Stimulated activated CD8-positive, alpha-beta memory T cell treated with anti-CD3 and anti-CD28 coated beads, Interleukin-15, amount 100 ng/mL, for 4 hours (primary cell): ENCODE results near the gene ZDHHC3.

Experiments
- DNase-seq, 2 donors: peaks; one replicate each; pipeline ENCODE4 v3.0.0-alpha.2; 2020; ENCODE audit warnings: low read depth in 2 of 2

ZDHHC3 gene, protein sequence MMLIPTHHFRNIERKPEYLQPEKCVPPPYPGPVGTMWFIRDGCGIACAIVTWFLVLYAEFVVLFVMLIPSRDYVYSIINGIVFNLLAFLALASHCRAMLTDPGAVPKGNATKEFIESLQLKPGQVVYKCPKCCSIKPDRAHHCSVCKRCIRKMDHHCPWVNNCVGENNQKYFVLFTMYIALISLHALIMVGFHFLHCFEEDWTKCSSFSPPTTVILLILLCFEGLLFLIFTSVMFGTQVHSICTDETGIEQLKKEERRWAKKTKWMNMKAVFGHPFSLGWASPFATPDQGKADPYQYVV

GRCh38 chr3:44976002-44976815 lies at the start of gene ZDHHC3, which contains the start of gene EXOSC7:
TSS of gene ZDHHC3 (minus strand) at chr3:44976174. CDS start at chr3:44959436, 16,738 bp downstream.
TSS of gene EXOSC7 (plus strand) at chr3:44976244. CDS start at chr3:44976278, 34 bp downstream.
- peak; percentile 67 to 74 for DNase-seq

DNA sequence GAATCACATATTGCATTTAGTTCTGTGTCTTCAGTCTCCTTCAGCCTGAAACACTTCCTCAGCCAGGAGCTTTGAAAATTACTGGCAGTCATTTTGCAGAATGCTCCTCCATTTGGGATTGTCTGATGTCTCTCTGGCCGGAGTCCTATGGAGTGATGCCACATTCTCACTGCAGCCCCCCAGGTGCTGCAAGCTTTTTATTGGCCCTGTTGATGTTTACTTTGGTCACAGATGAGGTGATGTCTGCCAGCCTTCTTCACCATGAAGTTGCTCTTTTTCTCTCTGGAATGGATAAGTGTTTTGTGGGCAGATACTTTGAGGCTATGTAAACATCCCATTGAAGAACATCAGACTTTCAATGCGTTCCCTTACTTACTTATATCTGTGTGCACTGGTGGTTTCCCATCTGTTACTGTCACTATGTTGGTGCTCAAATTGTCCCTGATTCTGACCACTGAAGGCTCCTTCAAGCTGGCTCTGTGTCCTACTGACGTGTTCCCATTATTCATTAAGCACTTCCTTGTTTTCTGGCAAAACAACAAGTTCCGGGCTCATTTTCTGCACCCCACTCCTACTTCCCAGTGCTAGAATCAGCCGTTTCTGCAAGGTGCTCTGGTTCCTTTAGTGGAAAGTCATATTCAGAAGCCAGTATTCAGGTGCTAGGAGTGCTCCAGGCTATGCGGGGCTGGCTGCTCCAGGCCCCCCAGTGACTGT lies 48.7 kb upstream of the ZDHHC3 start:
- no peak for DNase-seq

DNA sequence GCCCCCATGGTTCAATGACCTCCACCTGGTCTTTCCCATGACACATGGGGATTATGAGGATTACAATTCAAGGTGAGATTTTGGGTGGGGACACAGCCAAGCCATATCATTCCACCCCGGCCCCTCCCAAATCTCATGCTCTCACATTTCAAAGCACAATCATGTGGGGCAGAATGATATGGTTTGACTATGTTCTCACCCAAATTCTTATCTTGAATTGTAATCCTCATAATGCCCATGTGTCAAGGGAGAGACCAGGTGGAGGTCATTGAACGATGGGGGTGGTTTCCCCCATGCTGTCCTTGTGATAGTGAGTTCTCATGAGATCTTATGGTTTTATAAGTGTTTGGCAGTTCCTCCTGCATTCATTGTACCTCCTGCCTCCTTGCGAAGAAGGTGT lies 47.7 kb upstream of the ZDHHC3 start:
- DNase-seq = no peak

DNA sequence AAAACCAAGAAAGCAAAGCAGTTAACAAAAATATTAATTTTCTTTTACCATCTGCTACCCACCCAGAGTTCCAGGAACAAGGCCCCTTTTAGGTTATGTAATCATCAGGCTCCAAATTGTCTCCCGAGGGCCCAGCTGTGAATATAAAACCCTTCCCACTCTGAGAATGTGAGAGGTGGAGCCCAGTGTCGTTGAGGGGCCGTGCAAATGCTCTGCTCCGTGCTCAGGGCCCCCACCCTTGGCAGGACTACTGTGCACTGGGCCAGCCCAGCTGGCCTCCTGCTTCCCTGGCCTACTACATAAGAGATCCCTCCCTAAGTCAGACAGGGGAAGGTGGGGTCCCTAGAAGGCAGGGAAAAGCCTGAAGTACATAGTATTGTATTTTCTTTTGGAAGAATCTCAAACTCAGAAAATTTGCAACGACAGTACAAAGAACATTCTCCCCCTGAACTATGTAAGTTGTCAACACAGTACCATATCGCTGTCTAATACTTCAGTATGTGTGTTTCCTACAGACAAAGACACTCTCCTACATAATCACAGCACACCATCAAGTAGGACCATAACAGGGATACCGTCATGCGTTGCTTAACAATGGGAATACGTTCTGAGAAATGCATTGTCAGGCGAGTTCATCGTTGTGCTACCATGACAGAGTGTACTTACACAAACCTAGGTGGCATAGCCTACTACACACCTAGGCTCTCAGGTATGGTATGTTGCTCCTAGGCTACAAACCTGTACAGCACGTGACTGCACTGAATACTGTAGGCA lies 45.7 kb upstream of the ZDHHC3 start:
- no peak for DNase-seq

GRCh38 chr3:45020534-45020933 lies 44.6 kb upstream of the ZDHHC3 start:
- DNase-seq = no peak

GRCh38 chr3:45017821-45018220 lies 41.8 kb upstream of the ZDHHC3 start:
- DNase-seq = no peak

- DNase-seq = no peak
Measured at GRCh38 chr3:45016916-45017315, 40.9 kb upstream of the ZDHHC3 start.

GRCh38 chr3:45012577-45012976 lies 36.6 kb upstream of the ZDHHC3 start:
- no peak for DNase-seq

DNA sequence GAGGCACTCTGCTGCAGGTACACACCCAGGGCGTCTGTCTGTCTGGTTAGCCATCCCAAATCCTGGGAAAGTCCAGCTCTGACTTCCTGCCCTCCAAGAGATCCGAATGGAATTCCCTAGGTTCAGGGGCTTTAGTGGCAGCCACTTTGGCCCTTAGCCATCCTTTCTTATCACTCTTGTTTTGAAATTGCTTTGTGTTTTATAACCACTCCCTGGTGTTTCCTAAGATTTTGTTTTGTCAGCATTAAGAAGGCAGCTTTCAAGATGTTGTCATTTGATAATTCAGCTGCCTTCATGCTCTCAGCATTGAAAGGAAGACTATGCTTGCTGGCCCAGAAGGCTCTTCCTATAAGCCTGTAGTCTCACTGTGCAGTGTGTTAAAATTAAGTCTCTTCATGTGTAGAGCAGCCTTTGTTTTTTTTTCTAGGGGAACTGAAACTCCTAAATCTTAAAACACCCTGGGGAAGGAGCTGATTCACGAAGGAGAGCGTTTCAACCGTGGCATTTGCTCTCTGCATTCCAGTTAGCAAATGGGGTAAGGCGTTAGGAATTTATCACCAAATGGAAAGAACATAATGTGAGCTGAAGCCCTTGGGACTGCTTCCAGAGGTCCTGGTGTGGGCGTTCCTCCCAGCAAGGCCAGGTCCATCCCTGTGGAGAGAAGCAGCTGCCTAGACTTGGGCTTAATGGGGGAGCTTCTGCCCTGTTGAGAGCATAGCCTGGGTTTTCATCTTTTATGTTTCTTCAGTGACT lies 36.0 kb upstream of the ZDHHC3 start:
- DNase-seq = no peak

GRCh38 chr3:45010811-45011333 lies 34.9 kb upstream of the ZDHHC3 start:
- DNase-seq = no peak

- DNase-seq = no peak
Measured at GRCh38 chr3:45009868-45010267, 33.9 kb upstream of the ZDHHC3 start.

DNA sequence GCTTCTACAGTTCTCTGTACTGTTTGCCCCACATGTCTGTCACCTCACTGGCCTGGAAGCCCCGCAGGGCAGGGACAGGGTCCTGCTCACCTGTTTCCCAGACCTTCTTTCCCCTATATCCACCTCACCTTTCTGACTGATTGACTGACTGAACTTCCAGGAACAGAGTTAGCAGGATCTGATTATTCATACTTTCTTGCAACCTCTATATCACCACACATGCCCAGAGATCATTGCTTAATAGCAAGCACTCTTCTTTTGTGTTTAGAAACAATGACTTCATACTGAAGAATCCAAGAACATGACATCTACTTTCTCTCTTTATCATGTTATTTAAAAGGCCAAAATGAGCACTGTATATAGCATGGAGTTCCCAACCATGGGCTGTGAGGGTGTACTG lies 32.1 kb upstream of the ZDHHC3 start:
- no peak for DNase-seq

GRCh38 chr3:45007091-45007490 lies 31.1 kb upstream of the ZDHHC3 start:
- DNase-seq = no peak

DNA sequence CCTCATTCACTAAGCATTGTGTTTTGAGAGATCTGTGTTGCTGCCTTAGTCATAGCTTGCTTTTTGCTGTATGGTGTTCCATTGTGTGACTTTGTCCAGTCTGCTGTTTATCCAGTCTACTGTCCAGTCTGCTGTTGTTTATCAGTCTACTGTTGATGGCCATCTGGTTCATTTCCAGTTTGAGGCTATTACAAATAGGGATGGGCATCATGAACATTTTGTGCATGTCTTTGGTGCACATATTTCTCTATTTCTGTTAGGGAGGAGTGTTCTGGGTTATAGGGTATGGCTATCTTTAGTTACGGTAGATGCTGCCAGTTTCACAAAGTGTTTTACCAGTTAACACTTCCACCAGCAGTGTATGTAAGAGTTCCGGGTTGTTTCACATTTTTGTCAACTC lies 27.9 kb upstream of the ZDHHC3 start:
- DNase-seq = no peak

GRCh38 chr3:45003406-45003805 lies 27.4 kb upstream of the ZDHHC3 start:
- no peak for DNase-seq

DNA sequence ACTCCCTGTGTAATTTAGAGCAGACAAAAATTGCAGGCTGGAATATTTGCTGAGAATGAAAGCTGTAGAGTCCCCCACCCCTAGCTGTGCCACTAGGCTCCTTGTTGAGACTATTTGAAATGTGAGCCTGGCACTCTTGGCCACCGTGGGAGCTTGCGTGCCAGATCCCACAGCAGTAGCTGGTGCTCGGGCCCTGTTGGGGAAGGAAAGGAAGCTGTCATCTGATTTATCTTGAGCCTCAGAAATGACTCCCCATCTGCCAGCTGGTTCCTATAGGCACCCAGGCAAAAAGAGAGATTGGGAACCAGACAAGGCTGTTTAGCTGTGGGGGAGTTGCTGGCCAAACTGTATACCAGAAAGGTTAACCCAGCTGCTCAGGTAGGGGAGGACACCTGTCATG lies 26.7 kb upstream of the ZDHHC3 start:
- no peak for DNase-seq

- no peak for DNase-seq
Measured at GRCh38 chr3:45002139-45002660, 26.2 kb upstream of the ZDHHC3 start.

DNA sequence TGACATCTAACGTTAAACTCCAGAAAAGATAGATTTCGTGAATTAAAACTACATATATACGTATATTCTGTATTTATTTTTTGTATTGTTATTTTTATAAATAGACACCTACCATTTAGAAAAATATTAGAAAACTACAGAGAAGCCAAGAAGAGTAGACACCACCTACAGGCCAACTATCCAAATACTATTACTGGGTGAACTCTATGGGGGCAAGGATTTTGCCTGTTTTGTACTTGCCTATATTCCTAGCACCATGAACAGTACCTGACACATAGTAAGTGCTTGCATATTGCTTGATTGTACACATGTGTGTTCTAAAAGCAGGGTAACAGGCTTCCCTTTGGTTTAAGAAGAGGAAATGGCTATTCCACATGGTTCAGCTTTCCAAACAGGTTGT lies 25.8 kb upstream of the ZDHHC3 start:
- no peak for DNase-seq

DNA sequence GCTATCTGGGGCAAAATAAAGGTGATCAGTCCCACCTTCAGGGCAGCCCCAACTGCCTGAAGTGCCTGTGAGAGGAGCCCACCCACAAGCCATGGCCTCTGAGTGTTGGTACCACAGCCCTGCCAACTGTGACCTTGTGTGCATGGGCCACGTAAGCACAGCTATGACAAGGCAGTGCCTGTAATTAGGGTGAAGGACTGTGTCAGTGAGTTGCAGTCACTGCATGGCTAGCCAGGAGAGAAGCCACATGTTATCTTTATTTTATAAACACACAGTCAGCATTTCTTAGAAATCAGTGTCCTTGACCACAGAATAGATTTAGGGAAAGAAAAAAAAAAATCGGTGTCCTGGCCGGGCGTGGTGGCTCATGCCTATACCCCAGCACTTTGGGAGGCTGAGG lies 24.8 kb upstream of the ZDHHC3 start:
- no peak for DNase-seq

DNA sequence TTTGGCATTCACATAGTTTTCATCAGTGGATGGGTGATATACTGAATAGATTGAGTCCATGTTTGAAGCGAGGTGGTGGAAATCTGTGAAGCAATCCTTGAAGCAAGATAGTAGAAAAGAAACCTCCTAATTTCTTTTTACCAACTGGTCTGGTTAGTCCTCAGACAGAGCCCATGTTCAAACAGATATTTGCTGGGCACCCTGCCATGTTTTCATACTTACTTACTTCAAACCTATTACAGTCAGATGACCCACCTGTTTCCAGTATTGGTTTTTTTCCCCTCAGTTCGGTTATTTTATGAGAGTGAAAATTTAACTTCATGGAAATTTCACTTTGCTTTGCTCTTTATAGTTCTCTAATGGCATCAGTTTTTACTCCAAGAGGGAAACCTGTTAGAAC lies 23.8 kb upstream of the ZDHHC3 start:
- DNase-seq = no peak
